HL-60 (cell line): ENCODE data around the gene SYCE3.

Source experiments
- DNase-seq, 2 experiments: peaks; one replicate each; pipeline ENCODE4 v3.0.0-alpha.2; 2010 to 2020; ENCODE audit warnings: low read depth in 1 of 2, low spot score in 1 of 2
- H3K27ac ChIP-seq: fragments of 250-450 bp; sonication (Bioruptor Pico); replicated peaks from 2 replicates; pipeline ENCODE4 v1.5.1; 2020; ENCODE audit warnings: mild to moderate bottlenecking, moderate library complexity
- H3K27me3 ChIP-seq: fragments of 250-450 bp; sonication (Bioruptor Pico); 2 replicates; pipeline ENCODE4 v1.5.1; 2021; ENCODE audit warnings: mild to moderate bottlenecking, moderate library complexity; ENCODE audit not compliant: insufficient read depth, poor library complexity, severe bottlenecking
- H3K4me3 ChIP-seq: replicated peaks from 2 replicates; pipeline ENCODE4 v1.5.1; 2011; ENCODE audit warnings: mild to moderate bottlenecking, control low read depth, low read length; ENCODE audit not compliant: insufficient read depth
- GABPA ChIP-seq: IDR thresholded peaks from 2 replicates; pipeline ENCODE4 v1.6.1; 2012; ENCODE audit warnings: low read depth
- POLR2AphosphoS5 ChIP-seq: IDR thresholded peaks from 2 replicates; pipeline ENCODE4 v1.6.1; 2012; ENCODE audit warnings: low read depth
- SPI1 ChIP-seq: IDR thresholded peaks from 2 replicates; pipeline ENCODE4 v1.6.1; 2012; ENCODE audit warnings: low read depth, mild to moderate bottlenecking, borderline replicate concordance
- TF ChIP-seq, protein P1 (sequence below): IDR thresholded peaks from one replicate; pipeline ENCODE4 v1.5.1; 2011; ENCODE audit warnings: low read length, control low read depth, inconsistent platforms; ENCODE audit not compliant: insufficient read depth
- TF ChIP-seq, protein P2 (sequence below): IDR thresholded peaks from 2 replicates; pipeline ENCODE4 v1.6.1; 2012; ENCODE audit warnings: low read depth; ENCODE audit not compliant: insufficient replicate concordance

SYCE3 gene

DNA sequence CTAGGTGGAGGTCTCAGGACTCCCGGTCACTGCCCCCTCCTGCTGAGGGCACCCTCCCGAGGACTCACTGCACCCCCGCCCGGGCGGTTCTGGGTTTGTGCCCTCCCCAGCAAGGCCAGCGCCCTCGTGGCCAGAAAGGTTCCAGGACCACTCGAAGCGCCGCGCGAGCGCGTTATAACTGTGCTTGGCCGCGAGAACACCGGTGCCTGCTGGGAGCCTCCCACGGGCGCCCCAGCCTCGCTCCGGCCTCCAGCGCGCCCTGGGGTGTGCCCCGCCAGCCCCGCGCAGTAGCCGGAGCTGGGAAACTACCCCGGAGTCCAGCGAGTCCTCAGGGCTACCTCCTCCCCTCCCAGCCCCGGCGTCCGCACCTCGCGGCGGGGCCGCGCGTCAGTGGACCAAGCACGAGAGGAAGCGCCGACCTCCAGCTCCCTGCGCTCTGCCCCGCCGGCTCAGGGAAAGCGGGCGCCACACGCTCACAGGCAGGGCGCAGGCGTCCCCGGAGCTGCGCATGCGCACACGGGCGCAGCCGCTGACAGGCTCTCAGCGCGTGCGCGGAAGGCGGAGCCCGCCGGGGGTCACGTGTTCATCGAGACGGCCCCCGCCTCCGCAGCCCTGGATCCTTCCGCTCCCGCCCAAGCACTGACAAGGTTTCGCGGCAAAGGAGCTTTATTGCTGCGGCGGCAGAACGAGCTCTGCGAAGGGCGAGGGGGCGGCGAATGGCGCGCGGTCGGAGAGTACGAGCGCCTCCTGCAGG lies 37.4 kb downstream of the SYCE3 start, which contains the start of gene SCO2:
Gene SCO2, minus strand, starts transcription at position 495 of the 754 bp plus-strand sequence. CDS start 1,187 bp downstream, outside the sequence.
- DNase-seq, result peak; percentile 93 to 96
- Histone ChIP-seq H3K27me3 (no peaks in the 10 kb centered on the region), H3K4me3 (peak within 1 kb of the TSS; percentile 70), H3K27ac (peak within 1 kb of the TSS; percentile 91)
- TF ChIP-seq SPI1 (peak; percentile 10; the same call in 1 of the 2 replicates), POLR2AphosphoS5 (peak; percentile 72; the same call in 1 of the 2 replicates)
- TF ChIP-seq, protein P1, sequence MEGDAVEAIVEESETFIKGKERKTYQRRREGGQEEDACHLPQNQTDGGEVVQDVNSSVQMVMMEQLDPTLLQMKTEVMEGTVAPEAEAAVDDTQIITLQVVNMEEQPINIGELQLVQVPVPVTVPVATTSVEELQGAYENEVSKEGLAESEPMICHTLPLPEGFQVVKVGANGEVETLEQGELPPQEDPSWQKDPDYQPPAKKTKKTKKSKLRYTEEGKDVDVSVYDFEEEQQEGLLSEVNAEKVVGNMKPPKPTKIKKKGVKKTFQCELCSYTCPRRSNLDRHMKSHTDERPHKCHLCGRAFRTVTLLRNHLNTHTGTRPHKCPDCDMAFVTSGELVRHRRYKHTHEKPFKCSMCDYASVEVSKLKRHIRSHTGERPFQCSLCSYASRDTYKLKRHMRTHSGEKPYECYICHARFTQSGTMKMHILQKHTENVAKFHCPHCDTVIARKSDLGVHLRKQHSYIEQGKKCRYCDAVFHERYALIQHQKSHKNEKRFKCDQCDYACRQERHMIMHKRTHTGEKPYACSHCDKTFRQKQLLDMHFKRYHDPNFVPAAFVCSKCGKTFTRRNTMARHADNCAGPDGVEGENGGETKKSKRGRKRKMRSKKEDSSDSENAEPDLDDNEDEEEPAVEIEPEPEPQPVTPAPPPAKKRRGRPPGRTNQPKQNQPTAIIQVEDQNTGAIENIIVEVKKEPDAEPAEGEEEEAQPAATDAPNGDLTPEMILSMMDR, result peak; percentile 1
- TF ChIP-seq, protein P2, sequence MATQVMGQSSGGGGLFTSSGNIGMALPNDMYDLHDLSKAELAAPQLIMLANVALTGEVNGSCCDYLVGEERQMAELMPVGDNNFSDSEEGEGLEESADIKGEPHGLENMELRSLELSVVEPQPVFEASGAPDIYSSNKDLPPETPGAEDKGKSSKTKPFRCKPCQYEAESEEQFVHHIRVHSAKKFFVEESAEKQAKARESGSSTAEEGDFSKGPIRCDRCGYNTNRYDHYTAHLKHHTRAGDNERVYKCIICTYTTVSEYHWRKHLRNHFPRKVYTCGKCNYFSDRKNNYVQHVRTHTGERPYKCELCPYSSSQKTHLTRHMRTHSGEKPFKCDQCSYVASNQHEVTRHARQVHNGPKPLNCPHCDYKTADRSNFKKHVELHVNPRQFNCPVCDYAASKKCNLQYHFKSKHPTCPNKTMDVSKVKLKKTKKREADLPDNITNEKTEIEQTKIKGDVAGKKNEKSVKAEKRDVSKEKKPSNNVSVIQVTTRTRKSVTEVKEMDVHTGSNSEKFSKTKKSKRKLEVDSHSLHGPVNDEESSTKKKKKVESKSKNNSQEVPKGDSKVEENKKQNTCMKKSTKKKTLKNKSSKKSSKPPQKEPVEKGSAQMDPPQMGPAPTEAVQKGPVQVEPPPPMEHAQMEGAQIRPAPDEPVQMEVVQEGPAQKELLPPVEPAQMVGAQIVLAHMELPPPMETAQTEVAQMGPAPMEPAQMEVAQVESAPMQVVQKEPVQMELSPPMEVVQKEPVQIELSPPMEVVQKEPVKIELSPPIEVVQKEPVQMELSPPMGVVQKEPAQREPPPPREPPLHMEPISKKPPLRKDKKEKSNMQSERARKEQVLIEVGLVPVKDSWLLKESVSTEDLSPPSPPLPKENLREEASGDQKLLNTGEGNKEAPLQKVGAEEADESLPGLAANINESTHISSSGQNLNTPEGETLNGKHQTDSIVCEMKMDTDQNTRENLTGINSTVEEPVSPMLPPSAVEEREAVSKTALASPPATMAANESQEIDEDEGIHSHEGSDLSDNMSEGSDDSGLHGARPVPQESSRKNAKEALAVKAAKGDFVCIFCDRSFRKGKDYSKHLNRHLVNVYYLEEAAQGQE, result no peak

DNA sequence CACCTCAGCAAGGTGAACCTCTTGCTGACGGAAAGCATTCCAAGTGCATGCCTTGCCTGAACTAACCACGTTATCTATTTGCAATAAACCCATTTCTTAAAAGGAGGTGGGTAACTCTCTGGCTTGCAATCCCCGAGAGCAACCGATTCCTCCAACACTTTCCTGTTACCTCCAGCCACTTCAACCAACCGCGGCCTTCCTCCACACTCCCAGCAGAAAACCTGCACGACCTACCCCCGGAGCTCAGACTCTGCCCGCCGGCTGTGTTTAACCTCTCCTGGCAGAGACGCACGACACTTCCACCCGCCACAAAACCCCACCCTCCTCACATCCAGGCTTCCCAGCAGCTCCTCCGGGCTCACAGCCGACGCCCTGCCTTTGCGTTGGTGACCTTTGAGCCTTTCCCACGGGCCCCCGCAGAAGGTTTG lies 38.0 kb downstream of the SYCE3 start:
- DNase-seq, result peak in 1 of 2 experiments; percentile 43
- Histone ChIP-seq H3K27ac (peak overlapping the region; percentile 91), H3K27me3 (no peaks in the 10 kb centered on the region), H3K4me3 (peak overlapping the region; percentile 70)
- no peak for TF ChIP-seq SPI1
- TF ChIP-seq, protein P1, result no peak

DNA sequence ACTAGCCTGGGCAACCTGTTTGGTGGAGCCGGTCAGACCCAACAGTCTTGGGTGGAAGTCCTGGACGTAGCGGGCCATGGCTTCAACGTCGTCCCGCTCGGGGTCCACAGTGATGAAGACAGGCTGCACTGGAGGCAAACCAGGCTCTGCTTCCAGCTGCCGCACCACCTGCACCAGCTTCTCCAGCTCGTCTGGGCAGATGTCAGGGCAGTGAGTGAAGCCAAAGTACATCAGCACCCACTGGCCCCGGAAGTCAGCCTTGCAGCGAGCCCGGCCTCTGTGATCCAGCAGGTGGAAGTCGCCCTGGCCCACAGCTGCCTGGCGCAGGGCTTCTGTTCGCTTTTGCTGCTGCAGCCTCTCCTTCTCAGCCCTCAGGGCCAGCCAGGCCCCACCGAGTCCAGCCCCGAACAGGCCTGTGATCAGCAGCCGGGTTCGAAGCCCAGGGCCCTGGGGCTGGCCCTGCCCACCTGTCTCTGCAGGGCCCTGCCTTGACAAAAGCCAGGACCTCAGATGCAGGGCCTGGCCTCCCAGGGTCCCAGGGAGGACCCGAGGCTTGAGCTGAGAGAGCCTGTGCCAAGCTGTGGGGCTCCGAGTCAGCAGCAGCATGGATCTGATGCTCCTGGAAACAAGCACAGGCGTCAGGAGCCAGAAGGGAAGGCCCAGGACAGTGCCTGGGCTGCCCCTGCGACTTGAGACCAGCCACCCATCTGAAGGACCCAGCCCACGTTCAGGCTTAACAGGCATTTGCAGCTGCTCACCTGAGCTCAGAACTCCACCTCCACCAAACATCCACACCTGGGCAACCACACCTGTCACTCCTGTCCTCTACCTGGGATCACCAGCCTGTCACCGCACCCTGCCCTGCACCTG lies 38.7 kb downstream of the SYCE3 start:
- H3K27ac ChIP-seq, result peak overlapping the region; percentile 91
- TF ChIP-seq POLR2AphosphoS5, result 0 out of 2 replicates have a peak, but pooled peaks have one; percentile 57
- TF ChIP-seq, protein P2, result no peak
- H3K27me3 ChIP-seq, result no peaks in the 10 kb centered on the region
- H3K4me3 ChIP-seq, result peak overlapping the region; percentile 70
- DNase-seq, result no peak

DNA sequence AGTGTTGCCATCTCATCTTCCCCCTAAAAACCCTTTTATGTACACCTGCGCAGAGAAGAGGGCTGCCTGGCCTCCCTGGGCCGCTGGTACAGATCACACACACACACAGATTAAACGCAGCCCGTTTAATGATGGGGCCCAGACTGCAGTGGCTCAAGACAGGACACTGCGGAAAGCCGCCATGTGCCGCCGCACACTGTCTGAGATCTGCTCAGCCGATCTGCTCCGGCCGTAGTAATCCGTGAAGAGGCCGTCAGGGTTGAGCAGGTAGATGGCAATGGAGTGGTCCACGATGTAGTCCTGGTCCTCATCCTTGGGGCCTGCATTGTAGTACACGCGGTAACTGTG lies 39.3 kb downstream of the SYCE3 start:
- Histone ChIP-seq H3K27ac (no peak overlapping the region), H3K27me3 (no peaks in the 10 kb centered on the region), H3K4me3 (no peak overlapping the region)
- no peak for DNase-seq
- no peak for TF ChIP-seq GABPA
- TF ChIP-seq, protein P2, result no peak
- TF ChIP-seq POLR2AphosphoS5, result no peak
- TF ChIP-seq, protein P1, result no peak
- no peak for TF ChIP-seq SPI1
